ENCODE measurements around the gene SMYD5. TPM values are rescaled to one million over a fixed set of nuclear protein-coding genes. Genes with fewer than 3 reads are reported as not detected.

Gene SMYD5
- total RNA-seq, 1 experiment from 2014 or later: 37.4 TPM

DNA sequence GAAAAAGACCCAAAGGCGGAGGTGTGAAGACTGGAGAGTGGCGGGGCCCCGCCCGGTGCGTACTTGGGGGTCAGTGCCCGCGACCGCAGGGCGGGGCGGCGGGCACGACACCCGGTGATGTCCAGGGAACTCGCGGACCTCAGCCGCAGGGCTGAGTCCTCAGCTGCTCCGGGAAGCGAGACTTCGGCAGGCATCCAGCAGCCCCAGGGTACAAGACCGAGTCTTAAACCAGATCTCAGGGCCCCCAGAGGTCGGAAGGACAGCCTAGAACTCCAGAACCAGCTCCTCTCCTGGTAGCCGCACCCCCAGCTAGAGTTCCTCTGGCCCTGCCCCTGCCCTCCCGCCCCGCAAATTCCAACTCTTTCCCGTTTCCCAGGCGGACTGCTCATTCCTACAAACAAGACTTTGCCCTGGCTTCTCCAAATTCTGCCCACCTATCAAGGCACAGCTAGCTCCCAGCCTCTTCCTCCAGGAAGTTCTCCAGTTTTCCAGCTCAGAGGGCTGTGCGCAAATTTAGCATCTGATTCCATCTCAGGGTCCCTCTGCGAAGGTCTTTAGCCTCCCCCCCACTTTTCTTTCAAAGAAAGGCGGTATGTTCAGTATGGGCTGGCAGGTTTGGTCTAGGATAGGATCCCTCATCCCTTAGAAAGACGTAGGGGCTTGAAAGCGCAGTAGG lies 37.7 kb upstream of the SMYD5 start:
- DNase-seq (ENCODE audit: low read depth, low spot score): no peak
- H3K9ac ChIP-seq (ENCODE audit: low read length): no peak overlapping the region

More for the DNA sequence above, 37.7 kb upstream of the SMYD5 start:
- no peaks in the 10 kb centered on the region for H3K36me3 ChIP-seq (ENCODE audit: control insufficient read depth in 1 of 2, insufficient read depth in 2 of 2, low read length in 2 of 2)
- no peak overlapping the region for H2AFZ ChIP-seq (ENCODE audit: low read depth, low read length, poor library complexity, severe bottlenecking)
- ATAC-seq: no peak
- no peaks in the 10 kb centered on the region for H4K20me1 ChIP-seq (ENCODE audit: insufficient read depth)
- no peaks in the 10 kb centered on the region for H3K27me3 ChIP-seq (ENCODE audit: insufficient read depth, low read length)
- ChIA-PET CTCF (interaction anchor here (1.1 to 2.6 kb wide), 21 partner anchors 11 to 314 kb away, joined by 3 to 31 read pairs (median 5); partner anchors contain the start of genes PRADC1 and SPR), POLR2A (interaction anchor here (0.7 kb wide), 1 partner anchor 85 kb away, joined by 3 read pairs; no protein-coding TSS in a partner anchor), RAD21 (ENCODE audit: low non-redundant PET in 1 of 2, low total read pairs in 2 of 2, uncharacterized antibody in 2 of 2, unreplicated experiment in 2 of 2) (interaction anchor here (1.1 to 1.5 kb wide), 3 partner anchors 37 to 313 kb away, joined by 3 to 8 read pairs (median 4); partner anchors contain the start of gene SMYD5 (in 1 of the 2))
- TF ChIP-seq YY1 (IDR thresholded peaks at IDR 0.05; ENCODE audit: extremely low read depth, insufficient replicate concordance, low read depth, low read length) (no peak), JUND (IDR thresholded peaks at IDR 0.05) (no peak), FOSL1 (IDR thresholded peaks at IDR 0.05; ENCODE audit: low read depth) (no peak), EZH2phosphoT487 (IDR thresholded peaks at IDR 0.05; ENCODE audit: borderline replicate concordance) (no peak), ELF1 (IDR thresholded peaks at IDR 0.05; ENCODE audit: borderline replicate concordance, low read depth) (no peak), EZH2 (IDR thresholded peaks at IDR 0.05) (no peak)
- TF ChIP-seq, protein P1, sequence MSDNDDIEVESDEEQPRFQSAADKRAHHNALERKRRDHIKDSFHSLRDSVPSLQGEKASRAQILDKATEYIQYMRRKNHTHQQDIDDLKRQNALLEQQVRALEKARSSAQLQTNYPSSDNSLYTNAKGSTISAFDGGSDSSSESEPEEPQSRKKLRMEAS (IDR thresholded peaks at IDR 0.05): no peak
- TF ChIP-seq, protein P2, sequence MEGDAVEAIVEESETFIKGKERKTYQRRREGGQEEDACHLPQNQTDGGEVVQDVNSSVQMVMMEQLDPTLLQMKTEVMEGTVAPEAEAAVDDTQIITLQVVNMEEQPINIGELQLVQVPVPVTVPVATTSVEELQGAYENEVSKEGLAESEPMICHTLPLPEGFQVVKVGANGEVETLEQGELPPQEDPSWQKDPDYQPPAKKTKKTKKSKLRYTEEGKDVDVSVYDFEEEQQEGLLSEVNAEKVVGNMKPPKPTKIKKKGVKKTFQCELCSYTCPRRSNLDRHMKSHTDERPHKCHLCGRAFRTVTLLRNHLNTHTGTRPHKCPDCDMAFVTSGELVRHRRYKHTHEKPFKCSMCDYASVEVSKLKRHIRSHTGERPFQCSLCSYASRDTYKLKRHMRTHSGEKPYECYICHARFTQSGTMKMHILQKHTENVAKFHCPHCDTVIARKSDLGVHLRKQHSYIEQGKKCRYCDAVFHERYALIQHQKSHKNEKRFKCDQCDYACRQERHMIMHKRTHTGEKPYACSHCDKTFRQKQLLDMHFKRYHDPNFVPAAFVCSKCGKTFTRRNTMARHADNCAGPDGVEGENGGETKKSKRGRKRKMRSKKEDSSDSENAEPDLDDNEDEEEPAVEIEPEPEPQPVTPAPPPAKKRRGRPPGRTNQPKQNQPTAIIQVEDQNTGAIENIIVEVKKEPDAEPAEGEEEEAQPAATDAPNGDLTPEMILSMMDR (IDR thresholded peaks at IDR 0.05 in 2 of 3, conservative IDR thresholded peaks at IDR 0.05 in 1 of 3; ENCODE audit: borderline replicate concordance in 1 of 3, insufficient read depth in 1 of 3, low read depth in 2 of 3, low read length in 2 of 3): no peak
- TF ChIP-seq, protein P3, sequence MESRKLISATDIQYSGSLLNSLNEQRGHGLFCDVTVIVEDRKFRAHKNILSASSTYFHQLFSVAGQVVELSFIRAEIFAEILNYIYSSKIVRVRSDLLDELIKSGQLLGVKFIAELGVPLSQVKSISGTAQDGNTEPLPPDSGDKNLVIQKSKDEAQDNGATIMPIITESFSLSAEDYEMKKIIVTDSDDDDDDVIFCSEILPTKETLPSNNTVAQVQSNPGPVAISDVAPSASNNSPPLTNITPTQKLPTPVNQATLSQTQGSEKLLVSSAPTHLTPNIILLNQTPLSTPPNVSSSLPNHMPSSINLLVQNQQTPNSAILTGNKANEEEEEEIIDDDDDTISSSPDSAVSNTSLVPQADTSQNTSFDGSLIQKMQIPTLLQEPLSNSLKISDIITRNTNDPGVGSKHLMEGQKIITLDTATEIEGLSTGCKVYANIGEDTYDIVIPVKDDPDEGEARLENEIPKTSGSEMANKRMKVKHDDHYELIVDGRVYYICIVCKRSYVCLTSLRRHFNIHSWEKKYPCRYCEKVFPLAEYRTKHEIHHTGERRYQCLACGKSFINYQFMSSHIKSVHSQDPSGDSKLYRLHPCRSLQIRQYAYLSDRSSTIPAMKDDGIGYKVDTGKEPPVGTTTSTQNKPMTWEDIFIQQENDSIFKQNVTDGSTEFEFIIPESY (IDR thresholded peaks at IDR 0.05; ENCODE audit: extremely low read depth, insufficient replicate concordance, low read length): no peak
- TF ChIP-seq, protein P4, sequence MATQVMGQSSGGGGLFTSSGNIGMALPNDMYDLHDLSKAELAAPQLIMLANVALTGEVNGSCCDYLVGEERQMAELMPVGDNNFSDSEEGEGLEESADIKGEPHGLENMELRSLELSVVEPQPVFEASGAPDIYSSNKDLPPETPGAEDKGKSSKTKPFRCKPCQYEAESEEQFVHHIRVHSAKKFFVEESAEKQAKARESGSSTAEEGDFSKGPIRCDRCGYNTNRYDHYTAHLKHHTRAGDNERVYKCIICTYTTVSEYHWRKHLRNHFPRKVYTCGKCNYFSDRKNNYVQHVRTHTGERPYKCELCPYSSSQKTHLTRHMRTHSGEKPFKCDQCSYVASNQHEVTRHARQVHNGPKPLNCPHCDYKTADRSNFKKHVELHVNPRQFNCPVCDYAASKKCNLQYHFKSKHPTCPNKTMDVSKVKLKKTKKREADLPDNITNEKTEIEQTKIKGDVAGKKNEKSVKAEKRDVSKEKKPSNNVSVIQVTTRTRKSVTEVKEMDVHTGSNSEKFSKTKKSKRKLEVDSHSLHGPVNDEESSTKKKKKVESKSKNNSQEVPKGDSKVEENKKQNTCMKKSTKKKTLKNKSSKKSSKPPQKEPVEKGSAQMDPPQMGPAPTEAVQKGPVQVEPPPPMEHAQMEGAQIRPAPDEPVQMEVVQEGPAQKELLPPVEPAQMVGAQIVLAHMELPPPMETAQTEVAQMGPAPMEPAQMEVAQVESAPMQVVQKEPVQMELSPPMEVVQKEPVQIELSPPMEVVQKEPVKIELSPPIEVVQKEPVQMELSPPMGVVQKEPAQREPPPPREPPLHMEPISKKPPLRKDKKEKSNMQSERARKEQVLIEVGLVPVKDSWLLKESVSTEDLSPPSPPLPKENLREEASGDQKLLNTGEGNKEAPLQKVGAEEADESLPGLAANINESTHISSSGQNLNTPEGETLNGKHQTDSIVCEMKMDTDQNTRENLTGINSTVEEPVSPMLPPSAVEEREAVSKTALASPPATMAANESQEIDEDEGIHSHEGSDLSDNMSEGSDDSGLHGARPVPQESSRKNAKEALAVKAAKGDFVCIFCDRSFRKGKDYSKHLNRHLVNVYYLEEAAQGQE (IDR thresholded peaks at IDR 0.05; ENCODE audit: low read depth): no peak
- peaks cover 9 to 14% of the 10 kb centered on the region in 2 experiments; a peak in 3 of 4 replicates for H3K4me1 ChIP-seq (ENCODE audit: control insufficient read depth in 1 of 2, insufficient read depth in 2 of 2, low read length in 2 of 2)
- BruUV-seq (replicated peaks): no TSS peak
- H3K4me2 ChIP-seq (ENCODE audit: low read length): no peak overlapping the region
- H3K79me2 ChIP-seq (ENCODE audit: insufficient read depth, low read length): no peaks in the 10 kb centered on the region
- H3K27ac ChIP-seq (ENCODE audit: low read depth, low read length): no peak overlapping the region
- intact Hi-C loops (cut with micrococcal nuclease): loop anchor here (5.0 kb wide), 4 partner anchors 89 to 404 kb away; no protein-coding TSS in a partner anchor
- no peaks in the 10 kb centered on the region for H3K9me2 ChIP-seq (ENCODE audit: insufficient read depth)
- H3K4me3 ChIP-seq (replicated peaks in 1 of 2; ENCODE audit: low read depth in 1 of 2, low read length in 2 of 2): no peak overlapping the region
- H3K9me3 ChIP-seq (ENCODE audit: control insufficient read depth in 1 of 2, insufficient read depth in 1 of 2, low read depth in 1 of 2, low read length in 2 of 2): no peaks in the 10 kb centered on the region
